ENCODE measurements around the gene OPTC. TPM values are rescaled to one million over a fixed set of nuclear protein-coding genes. Genes with fewer than 3 reads are reported as not detected.

OPTC gene
- total RNA-seq, 1 donor from 2014 or later = not detected

GRCh38 chr1:203519896-203520295 is 25.9 kb downstream of the OPTC start:
- Mint-ChIP-seq H3K4me1 (ENCODE audit: low read depth) (peaks cover 21% of the 10 kb centered on the region), H3K36me3 (ENCODE audit: insufficient read depth) (no peaks in the 10 kb centered on the region), H3K9me3 (ENCODE audit: low read depth) (no peaks in the 10 kb centered on the region), H3K27ac (no peak overlapping the region), H3K27me3 (peaks cover 28% of the 10 kb centered on the region), H3K4me3 (ENCODE audit: low read depth) (no peak overlapping the region)
- no peak for DNase-seq (ENCODE audit: low spot score, unreplicated experiment)
- no peak for TF ChIP-seq CTCF (IDR thresholded peaks at IDR 0.05; ENCODE audit: unreplicated experiment)

GRCh38 chr1:203520315-203520714 is 26.4 kb downstream of the OPTC start:
- peaks cover 25% of the 10 kb centered on the region for H3K27me3 Mint-ChIP-seq
- H3K27ac Mint-ChIP-seq = peak overlapping the region; percentile 43
- no peak for TF ChIP-seq CTCF (IDR thresholded peaks at IDR 0.05; ENCODE audit: unreplicated experiment)
- H3K9me3 Mint-ChIP-seq (ENCODE audit: low read depth) = no peaks in the 10 kb centered on the region
- DNase-seq (ENCODE audit: low spot score, unreplicated experiment) = no peak
- no peak overlapping the region for H3K4me3 Mint-ChIP-seq (ENCODE audit: low read depth)
- H3K4me1 Mint-ChIP-seq (ENCODE audit: low read depth) = peaks cover 20% of the 10 kb centered on the region
- no peaks in the 10 kb centered on the region for H3K36me3 Mint-ChIP-seq (ENCODE audit: insufficient read depth)

- H3K4me3 Mint-ChIP-seq (ENCODE audit: low read depth) = no peak overlapping the region
- H3K4me1 Mint-ChIP-seq (ENCODE audit: low read depth) = peaks cover 18% of the 10 kb centered on the region
- TF ChIP-seq CTCF (IDR thresholded peaks at IDR 0.05; ENCODE audit: unreplicated experiment) = no peak
These were observed 27.3 kb downstream of the OPTC start for GRCh38 chr1:203521074-203521794.

GRCh38 chr1:203521812-203522211 is 27.9 kb downstream of the OPTC start:
- Mint-ChIP-seq H3K9me3 (ENCODE audit: low read depth) (no peaks in the 10 kb centered on the region), H3K27ac (no peak overlapping the region), H3K4me1 (ENCODE audit: low read depth) (peaks cover 16% of the 10 kb centered on the region), H3K4me3 (ENCODE audit: low read depth) (no peak overlapping the region), H3K36me3 (ENCODE audit: insufficient read depth) (no peaks in the 10 kb centered on the region), H3K27me3 (peaks cover 26% of the 10 kb centered on the region)
- no peak for TF ChIP-seq CTCF (IDR thresholded peaks at IDR 0.05; ENCODE audit: unreplicated experiment)
- no peak for DNase-seq (ENCODE audit: low spot score, unreplicated experiment)

More at GRCh38 chr1:203521074-203521794, 27.3 kb downstream of the OPTC start:
- no peak for DNase-seq (ENCODE audit: low spot score, unreplicated experiment)
- peak overlapping the region; percentile 86 for H3K27ac Mint-ChIP-seq
- H3K27me3 Mint-ChIP-seq = peaks cover 26% of the 10 kb centered on the region
- H3K36me3 Mint-ChIP-seq (ENCODE audit: insufficient read depth) = no peaks in the 10 kb centered on the region
- H3K9me3 Mint-ChIP-seq (ENCODE audit: low read depth) = no peaks in the 10 kb centered on the region

GRCh38 chr1:203522237-203522636 is 28.3 kb downstream of the OPTC start:
- H3K27me3 Mint-ChIP-seq = peaks cover 26% of the 10 kb centered on the region
- no peak overlapping the region for H3K4me3 Mint-ChIP-seq (ENCODE audit: low read depth)
- DNase-seq (ENCODE audit: low spot score, unreplicated experiment) = no peak
- no peak for TF ChIP-seq CTCF (IDR thresholded peaks at IDR 0.05; ENCODE audit: unreplicated experiment)
- H3K36me3 Mint-ChIP-seq (ENCODE audit: insufficient read depth) = no peaks in the 10 kb centered on the region
- H3K9me3 Mint-ChIP-seq (ENCODE audit: low read depth) = no peaks in the 10 kb centered on the region
- peaks cover 16% of the 10 kb centered on the region for H3K4me1 Mint-ChIP-seq (ENCODE audit: low read depth)
- H3K27ac Mint-ChIP-seq = no peak overlapping the region
